GM23338 (cell line): ENCODE data around the gene LONP1.

Source experiments
- CREB1 ChIP-seq: fragments of 250-450 bp; sonication (Bioruptor Pico); IDR thresholded peaks from 2 replicates; pipeline ENCODE4 v1.5.0; 2020; ENCODE audit warnings: low read depth, mild to moderate bottlenecking, moderate library complexity
- EZH2 ChIP-seq: fragments of 200-600 bp; sonication (generic); IDR thresholded peaks from one replicate; pipeline ENCODE4 v1.8.0; 2017; ENCODE audit warnings: antibody characterized with exemption, mild to moderate bottlenecking, low read depth; ENCODE audit not compliant: unreplicated experiment
- EZH2phosphoT487 ChIP-seq: fragments of 200-600 bp; sonication (generic); IDR thresholded peaks from one replicate; pipeline ENCODE4 v1.8.1; 2018; ENCODE audit warnings: antibody characterized with exemption; ENCODE audit not compliant: unreplicated experiment
- JUNB ChIP-seq: IDR thresholded peaks from one replicate; pipeline ENCODE4 v1.6.1; 2016; ENCODE audit warnings: antibody characterized with exemption; ENCODE audit not compliant: unreplicated experiment
- NANOG ChIP-seq: IDR thresholded peaks from 2 replicates; pipeline ENCODE4 v1.6.1; 2016; ENCODE audit warnings: antibody characterized with exemption, borderline replicate concordance
- POLR2AphosphoS5 ChIP-seq: IDR thresholded peaks from 2 replicates; pipeline ENCODE4 v1.6.1; 2016; ENCODE audit warnings: antibody characterized with exemption, low read depth
- ZNF331 ChIP-seq: fragments of 250-450 bp; sonication (Bioruptor Pico); IDR thresholded peaks from 2 replicates; pipeline ENCODE4 v1.5.0; 2020; ENCODE audit warnings: low read depth, mild to moderate bottlenecking, moderate library complexity
- TF ChIP-seq, protein P1 (sequence below), 2 experiments: fragments of 200-600 bp in 1 of 2; sonication (generic) in 1 of 2; conservative IDR thresholded peaks; 2 replicates each; pipeline versions ENCODE4 v1.5.1 to v1.6.1; 2016 to 2017; ENCODE audit warnings: antibody characterized with exemption in 2 of 2, low read depth in 2 of 2, mild to moderate bottlenecking in 2 of 2, moderate library complexity in 1 of 2
- TF ChIP-seq, protein P2 (sequence below): IDR thresholded peaks from one replicate; pipeline ENCODE4 v1.6.1; 2018; ENCODE audit warnings: antibody characterized with exemption; ENCODE audit not compliant: unreplicated experiment

DNA sequence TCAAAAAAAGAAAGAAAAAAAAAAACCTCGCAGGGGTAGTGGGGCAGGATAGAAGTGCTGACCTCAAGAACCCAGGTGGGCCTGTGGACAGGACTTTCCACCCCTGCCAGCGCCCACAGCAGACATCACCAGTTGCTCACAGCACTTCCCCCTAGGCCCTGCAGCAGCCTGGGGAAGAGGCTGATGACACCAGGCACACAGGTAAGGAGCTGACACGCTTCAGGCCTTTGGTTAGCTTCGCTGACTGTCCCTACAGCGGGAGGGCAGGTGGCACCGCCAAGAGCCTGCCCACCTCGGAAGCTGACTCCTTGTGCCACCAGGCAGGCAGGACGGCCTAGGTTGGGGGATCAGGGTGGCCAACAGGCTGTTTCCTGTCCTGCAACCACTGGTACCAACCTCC lies 8.9 kb downstream of the LONP1 start:
- TF ChIP-seq, protein P1, sequence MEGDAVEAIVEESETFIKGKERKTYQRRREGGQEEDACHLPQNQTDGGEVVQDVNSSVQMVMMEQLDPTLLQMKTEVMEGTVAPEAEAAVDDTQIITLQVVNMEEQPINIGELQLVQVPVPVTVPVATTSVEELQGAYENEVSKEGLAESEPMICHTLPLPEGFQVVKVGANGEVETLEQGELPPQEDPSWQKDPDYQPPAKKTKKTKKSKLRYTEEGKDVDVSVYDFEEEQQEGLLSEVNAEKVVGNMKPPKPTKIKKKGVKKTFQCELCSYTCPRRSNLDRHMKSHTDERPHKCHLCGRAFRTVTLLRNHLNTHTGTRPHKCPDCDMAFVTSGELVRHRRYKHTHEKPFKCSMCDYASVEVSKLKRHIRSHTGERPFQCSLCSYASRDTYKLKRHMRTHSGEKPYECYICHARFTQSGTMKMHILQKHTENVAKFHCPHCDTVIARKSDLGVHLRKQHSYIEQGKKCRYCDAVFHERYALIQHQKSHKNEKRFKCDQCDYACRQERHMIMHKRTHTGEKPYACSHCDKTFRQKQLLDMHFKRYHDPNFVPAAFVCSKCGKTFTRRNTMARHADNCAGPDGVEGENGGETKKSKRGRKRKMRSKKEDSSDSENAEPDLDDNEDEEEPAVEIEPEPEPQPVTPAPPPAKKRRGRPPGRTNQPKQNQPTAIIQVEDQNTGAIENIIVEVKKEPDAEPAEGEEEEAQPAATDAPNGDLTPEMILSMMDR (conservative IDR thresholded peaks at IDR 0.05; ENCODE audit: low read depth in 2 of 2), result no peak
- TF ChIP-seq EZH2 (no peak), POLR2AphosphoS5 (no peak), CREB1 (CRISPR knock-in tag) (no peak), EZH2phosphoT487 (no peak), JUNB (no peak), NANOG (no peak), ZNF331 (CRISPR knock-in tag) (no peak)
- TF ChIP-seq, protein P2, sequence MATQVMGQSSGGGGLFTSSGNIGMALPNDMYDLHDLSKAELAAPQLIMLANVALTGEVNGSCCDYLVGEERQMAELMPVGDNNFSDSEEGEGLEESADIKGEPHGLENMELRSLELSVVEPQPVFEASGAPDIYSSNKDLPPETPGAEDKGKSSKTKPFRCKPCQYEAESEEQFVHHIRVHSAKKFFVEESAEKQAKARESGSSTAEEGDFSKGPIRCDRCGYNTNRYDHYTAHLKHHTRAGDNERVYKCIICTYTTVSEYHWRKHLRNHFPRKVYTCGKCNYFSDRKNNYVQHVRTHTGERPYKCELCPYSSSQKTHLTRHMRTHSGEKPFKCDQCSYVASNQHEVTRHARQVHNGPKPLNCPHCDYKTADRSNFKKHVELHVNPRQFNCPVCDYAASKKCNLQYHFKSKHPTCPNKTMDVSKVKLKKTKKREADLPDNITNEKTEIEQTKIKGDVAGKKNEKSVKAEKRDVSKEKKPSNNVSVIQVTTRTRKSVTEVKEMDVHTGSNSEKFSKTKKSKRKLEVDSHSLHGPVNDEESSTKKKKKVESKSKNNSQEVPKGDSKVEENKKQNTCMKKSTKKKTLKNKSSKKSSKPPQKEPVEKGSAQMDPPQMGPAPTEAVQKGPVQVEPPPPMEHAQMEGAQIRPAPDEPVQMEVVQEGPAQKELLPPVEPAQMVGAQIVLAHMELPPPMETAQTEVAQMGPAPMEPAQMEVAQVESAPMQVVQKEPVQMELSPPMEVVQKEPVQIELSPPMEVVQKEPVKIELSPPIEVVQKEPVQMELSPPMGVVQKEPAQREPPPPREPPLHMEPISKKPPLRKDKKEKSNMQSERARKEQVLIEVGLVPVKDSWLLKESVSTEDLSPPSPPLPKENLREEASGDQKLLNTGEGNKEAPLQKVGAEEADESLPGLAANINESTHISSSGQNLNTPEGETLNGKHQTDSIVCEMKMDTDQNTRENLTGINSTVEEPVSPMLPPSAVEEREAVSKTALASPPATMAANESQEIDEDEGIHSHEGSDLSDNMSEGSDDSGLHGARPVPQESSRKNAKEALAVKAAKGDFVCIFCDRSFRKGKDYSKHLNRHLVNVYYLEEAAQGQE, result no peak
